Fibroblast of skin of left biceps (primary cell): ENCODE data around the gene SLFN12.
"Not testable (repeated sequence)": the region's sequence is repeated elsewhere in the genome, so short reads cannot be mapped to it uniquely, and the experiment has no call there.

Experiments
- DNase-seq, 2 experiments: peaks; one replicate each; pipeline ENCODE4 v3.0.0-alpha.2; 2013; ENCODE audit warnings: low read depth in 2 of 2

Gene SLFN12

DNA sequence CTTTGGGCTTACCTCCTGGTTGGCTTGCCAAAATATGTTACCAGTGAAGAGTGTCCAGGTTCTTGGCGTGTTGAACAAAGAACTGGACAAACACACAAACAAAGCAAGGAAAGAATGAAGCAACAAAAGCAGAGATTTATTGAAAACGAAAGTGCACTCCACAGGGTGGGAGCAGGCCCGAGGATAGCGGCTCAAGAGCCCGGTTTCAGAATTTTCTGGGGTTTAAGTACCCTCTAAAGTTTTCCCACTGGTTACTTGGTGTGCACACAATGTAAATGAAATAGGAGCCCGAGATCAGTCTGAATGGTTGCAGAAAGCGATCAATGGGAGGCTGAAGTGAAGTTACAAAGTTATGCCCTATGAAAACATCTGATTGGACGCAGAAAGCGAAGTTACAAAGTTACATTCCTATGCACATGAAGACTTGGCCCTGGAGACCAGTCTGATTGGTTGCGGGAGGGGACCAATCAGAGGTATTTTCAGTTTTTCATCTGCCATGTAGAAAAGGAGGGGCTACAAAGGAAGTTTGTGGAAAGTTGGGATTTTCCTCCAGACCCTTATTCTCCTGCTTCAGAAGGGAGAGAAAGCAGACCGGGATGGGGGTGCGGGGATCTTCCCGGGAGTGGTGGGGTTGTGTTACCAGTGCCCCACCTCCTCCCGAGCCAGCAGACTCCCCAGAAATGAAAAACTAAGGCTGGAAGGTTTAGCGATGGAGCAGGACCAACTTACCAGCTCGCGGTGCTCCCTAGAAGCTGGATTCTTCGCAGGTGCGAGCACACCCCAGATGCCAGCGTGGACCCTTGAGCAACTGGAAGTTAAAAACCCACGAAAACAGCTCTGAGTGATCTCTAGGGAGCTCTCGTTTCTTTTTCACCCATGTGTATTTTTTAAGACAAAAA, at the start of gene SLFN12:
TSS of gene SLFN12 (minus strand) at position 325 of the 899 bp plus-strand sequence. CDS start 9,472 bp downstream, outside the sequence.
- DNase-seq = peak; percentile 86 to 90

DNA sequence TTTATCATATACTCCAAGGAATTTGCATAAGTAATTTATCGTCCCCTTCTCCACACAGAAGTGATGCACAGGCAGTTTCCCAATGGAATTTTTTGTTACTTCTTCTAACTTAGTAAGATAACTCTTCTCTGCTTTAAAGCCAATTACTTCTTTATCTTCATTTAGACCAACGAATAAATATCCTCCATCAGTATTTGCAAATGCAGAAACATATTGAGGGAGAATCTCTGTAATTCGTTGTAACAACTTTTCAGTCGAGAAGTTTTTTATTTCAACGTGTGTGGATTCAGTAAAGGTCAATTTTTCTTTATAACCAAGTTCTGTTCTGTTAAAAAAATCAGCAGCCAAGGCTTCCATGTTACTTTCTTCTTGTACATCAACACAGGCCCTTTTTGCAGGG, 47.0 kb upstream of the SLFN12 start:
- DNase-seq = no peak

DNA sequence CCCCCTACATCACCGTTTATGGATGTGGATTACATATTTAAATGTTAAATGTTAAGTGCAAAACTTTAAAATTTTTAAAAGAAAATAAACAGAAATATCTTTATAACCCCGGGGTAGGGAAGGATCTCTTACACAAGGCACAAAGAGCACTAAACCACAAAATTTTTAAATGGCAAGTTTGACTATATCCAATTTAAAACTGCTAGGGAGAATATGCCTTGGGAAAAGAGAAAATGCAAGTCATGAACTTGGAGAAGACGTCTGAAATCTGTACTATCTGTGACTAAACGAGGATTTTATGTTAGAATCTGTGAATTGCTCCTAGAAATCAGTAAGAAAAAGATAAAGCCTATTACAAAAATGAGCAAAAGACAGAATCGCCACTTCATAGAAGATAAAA, 44.9 kb upstream of the SLFN12 start:
- DNase-seq = no peak

DNA sequence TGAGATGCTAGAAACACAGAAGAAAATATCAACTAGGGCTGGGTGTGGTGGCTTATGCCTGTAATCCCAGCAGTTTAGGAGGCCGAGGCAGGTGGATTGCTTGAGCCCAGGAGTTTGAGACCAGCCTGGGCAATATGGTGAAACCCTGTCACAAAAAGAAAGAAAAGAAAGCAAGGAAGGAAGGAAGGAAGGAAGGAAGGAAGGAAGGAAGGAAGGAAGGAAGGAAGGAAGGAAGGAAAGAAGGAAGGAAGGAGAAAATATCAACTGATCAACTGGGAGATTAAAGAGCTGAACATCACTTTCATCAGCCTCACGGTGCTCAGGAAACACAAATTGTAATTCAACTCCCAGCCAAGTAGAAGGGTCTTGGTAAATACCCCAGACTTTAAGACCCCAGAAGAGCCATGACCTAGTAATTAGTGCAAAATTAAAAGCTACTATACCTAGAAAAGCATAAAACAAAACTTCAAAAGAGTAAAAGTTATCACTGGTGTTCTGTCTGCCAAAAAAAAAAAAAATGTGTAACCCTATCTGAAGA, 44.1 kb upstream of the SLFN12 start:
- DNase-seq = no peak

DNA sequence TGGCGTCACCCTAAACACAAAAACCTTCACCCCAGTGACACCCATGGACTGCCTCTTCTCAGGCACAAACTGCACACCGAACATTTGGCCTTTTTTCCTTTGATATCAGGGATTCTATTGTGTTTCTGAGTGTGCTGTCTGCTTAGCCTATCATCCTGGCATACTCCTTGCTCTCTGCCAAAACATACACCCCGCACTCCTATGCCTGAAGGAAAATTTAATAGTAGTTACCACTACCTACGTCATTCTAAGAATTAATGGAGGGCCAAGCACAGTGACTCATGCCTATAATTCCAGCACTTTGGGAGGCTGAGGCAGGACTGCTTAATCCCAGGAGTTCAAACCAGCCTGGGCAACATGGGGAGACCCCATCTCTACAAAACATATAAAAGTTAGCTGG, 36.2 kb upstream of the SLFN12 start:
- no peak for DNase-seq

DNA sequence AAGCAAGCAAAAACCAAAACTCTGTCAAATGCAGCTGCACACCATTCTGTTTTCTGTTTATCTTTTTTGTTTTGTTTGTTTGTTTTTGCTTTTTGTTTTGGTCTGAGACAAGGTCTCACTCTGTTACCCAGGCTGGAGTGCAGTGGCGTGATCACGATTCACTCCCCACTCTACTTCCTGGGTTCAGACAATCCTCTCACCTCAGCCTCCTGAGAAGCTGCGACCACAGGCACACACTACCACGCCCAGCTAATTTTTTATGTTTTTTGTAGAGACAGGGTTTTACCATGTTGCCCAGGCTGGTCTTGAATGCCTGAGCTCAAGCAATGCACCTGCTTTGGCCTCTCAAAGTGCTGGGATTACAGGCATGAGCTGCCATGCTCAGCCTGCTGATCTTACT, 35.5 kb upstream of the SLFN12 start:
- DNase-seq = no peak

DNA sequence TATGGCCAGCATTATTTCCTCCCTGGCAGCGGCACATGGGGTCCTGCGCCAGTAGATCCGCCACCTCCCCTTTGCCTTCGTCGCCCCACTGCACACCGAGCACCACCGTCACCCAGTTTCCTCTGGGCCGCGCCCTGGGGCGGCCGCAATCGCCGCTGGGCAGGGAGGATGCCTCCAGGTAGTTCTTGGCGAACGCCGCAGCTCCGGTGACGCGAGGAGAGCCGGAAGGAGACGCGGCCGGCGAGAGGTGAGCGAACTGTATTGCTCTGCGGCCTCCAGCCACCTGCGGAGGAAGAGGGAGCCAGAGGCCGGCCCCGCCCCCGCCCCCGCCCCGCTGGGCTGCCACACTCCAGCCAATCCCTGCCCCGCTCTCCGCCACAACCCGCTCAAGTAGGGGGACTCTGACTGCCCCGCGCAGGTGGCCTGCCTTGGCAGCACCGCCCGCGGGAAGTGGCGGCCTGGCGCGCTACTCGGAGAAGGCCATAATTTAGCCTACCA, 28.1 kb upstream of the SLFN12 start:
- no peak for DNase-seq

DNA sequence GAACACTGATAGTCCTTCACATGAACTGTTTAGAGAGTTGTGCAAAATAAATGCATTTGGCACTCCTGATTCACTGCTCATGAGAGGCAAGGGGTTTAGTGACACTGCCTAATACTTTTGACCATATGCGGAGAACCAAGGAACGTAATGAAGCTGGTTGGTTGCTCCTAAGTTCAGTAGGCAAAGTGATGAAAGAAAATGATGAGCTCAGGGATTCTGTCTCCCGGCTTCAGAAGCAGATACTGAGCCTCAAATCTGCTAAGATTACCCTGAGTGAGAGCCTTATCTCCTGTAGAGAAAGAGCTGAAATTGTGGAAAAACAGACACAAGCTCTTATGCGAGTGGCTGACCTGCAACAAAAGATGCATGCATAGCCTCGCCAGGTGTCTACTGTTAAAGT, 21.7 kb upstream of the SLFN12 start:
- not testable (repeated sequence) for DNase-seq

DNA sequence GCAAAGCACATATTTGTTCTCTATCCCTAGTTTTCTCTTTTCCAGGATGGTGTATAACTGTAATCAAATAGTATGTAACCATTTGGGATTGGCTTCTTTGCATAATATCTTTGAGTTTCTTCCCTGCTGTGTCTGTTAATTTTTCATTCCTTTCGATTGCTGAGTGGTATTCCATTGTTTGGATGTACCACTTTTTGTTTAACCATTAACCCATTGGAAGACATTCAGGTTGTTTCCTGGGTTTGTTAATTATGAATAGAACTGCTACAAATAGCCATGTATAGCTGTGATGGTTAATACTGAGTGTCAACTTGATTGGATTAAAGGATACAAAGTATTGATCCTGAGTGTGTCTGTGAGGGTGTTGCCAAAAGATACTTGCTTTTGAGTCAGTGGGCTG, 20.9 kb upstream of the SLFN12 start:
- no peak for DNase-seq

DNA sequence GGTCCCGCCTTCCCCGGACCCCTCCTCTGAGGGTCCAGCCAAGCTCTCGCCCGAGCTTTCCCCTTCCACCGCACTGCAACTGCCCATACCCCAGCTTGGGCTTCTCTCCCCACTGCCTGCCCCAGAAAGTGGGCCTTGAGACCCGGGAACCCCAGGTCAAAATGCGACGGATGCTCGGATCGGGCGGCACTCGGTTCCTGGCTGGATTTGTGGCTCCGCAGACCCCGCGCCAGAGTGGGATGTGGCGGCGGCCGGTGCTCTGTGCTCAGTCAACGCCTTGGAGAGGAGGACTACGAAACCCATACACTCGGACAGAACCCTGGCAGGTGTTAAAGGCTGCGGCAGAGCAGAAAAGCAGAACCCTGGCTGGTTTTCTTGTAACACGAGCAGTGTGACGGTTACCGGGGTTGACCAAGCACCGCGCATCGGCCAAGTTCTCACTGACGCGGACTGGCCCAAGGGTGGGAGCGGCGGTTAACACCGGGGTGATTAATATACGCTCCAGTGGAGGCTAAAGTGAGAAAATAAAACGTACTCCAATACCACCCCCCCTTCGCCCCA, 17.2 kb upstream of the SLFN12 start:
- DNase-seq = no peak

DNA sequence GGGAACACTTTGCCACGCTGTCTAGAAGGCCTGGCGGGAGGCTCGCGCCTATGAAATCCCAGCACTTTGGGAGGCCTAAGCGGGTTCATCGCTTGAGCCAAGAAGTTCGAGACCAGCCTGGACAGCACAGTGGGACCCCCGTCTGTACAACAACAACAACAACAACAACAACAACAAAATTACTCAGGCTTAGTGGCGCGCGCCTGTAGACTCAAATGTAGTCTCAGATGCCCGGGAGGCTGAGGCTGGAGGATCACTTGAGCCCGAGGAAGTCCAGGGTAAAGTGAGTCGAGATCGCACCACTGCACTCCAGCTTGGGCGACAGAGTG, 16.6 kb upstream of the SLFN12 start:
- no peak for DNase-seq

DNA sequence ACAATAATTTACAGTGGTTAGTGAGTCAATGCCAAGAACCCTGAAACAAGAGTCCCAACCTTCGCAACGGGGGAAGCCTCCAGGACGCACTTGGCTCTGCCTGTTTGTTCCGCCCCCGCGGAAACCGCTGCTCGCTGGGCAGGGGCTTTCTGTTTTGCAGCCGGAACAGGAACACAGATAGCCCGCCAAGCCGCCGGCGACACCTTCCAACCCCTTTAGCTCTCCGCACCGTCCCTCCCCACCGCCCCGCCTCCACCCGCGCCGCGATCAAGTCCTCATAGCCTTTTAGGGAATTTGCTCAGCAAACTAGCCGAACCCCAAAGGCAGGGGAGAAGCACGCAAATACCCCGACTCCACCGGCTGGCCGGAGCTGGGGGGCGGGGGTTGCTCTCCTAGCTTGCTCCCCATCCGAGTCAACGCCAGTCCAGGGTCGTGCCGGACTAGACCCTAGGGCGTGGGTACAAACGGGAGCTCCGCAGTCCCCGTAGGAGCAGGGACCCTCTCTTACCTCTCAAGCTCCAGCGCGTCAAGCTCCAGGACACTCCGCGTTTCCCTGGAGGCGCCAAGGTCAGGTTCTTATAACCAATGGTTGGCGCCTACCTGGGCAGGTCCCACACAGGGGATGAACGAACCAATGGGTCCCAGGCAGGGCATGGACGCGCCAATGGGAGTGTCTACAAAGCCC, 16.1 kb upstream of the SLFN12 start, which contains the start of gene SLFN13:
TSS of gene SLFN13 (minus strand) at position 553 of the 685 bp plus-strand sequence. CDS start 3,086 bp downstream, outside the sequence.
- no peak for DNase-seq

DNA sequence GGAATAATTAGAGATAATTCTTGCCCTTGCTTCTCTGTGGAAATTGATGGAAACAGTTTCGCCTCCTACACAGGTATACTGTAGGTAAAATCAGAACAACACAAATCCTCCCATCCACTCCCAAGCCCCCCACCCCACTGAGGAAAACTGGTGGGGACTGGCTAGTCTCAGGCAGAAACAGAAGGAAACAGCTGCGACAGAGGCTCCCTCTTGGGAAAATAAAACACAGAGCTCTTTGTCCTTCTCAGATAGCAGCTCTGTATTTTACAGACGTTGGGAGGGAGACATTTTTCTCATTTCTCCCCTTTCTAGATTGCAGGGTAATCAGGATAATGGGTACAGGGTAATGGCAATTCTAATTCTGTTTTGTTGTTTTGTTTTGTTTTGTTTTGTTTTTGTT, 15.2 kb upstream of the SLFN12 start:
- no peak for DNase-seq

DNA sequence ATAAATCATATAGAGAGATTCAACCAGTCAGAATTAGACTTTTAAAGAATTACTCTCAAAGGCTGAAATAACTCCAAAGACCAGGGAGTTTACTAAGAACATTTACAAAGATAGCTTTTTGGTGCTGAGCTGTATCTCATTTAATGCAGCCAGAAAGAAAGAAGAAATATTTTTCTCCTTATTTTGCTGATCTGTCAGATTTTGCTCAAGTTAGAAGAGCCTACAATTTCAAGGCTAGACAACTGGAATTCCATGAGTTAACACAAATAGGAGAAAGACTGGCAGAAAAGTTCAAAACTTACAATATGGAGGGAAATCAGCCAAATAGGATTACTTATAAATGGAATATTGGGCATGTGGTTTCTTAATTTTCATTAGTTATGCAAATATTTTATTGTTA, 6.1 kb upstream of the SLFN12 start:
- DNase-seq = no peak

DNA sequence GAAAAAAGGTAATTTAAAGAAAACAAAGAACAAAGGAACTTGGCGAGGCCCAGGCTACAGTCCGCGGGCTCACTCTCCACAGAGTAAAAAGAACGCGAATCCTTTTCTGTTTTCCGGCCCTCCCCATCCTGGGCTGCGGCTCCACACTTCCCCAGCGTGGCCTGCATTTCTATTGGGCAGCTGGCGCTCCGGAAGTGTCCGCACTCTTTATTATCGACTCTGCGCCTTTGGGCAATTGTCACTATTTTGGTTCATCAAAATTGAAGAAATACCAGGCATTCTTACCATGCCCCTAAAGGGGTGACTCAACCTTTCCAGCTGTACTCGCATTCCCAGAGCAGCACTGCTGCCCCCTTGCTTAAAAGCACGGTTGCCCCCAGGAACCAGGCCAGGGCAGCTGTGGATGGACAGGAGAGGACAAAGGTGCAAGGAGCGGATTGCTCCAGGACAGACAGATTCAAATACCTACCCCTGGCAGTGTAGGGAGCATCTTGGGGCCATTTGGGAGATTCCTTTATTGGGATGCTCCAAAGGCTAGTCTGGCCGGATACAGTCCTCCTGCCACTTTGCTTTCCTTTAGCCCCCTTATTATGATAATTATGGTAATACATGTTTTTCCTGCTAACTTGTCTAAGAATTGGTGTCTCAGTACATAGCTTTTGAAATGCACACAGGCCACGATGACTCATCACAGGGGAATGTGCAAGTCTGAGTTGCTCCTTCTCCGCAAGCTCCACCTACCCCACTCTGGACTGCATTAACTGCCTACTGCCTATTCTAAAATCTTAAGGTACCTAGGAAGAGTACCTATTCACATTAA, 985 bp upstream of the SLFN12 start:
- peak; percentile 98 to 99 for DNase-seq

DNA sequence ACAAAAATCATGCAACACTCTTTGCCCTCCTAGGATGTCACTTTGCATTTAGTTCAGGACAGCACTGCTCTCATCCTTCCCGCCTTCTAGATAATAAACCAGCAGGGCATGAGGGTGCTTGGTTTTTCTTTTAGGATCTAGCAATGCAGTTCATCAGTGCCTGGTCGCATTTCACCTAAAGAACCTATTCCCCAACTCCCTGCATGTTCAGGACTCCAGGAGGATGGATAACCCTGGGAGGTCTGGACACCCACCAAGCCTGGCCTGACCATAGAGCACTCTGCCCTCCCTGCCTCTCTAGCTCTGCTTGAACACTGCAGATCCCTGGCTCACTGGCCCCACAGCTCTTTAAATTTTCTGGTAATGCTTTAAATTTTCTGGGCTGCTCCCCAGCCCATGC, 2.6 kb downstream of the SLFN12 start:
- DNase-seq = no peak

DNA sequence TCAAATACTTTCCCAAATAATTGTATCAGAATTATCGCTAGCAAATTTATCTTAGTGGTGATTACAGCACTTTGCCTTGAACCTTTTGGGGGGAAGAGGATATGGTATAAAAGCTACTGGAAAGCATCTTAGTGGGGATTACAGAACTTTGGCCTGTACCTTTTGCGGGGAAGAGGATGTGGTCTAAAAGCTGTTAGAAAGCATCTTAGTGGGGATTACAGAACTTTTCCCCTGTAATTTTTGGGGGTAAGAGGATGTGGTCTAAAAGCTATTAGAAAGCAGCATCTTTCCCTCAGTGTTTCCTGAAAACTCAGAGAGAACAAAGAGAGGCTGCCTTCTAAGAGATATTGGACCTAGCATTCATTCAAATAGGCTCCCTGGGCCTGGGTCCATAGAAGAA, 4.1 kb downstream of the SLFN12 start:
- no peak for DNase-seq

DNA sequence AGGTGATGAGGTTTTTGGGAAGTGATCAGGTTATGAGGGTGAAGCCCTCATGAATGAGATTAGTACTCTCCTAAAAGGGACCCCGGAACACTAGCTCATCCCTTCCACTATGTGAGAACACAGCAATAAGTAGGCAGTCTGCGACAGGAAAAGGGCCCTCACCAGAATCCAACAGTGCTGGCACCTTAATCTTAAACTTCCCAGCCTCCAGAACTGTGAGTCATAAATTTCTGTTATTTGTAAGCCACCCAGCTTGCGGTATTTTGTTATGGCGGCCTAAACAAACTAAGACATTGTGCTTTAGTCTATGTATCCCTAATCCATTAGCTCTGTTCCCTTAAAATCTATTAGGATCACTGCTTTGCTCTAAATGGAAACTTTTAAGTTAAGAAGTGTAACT, 8.5 kb downstream of the SLFN12 start:
- no peak for DNase-seq

DNA sequence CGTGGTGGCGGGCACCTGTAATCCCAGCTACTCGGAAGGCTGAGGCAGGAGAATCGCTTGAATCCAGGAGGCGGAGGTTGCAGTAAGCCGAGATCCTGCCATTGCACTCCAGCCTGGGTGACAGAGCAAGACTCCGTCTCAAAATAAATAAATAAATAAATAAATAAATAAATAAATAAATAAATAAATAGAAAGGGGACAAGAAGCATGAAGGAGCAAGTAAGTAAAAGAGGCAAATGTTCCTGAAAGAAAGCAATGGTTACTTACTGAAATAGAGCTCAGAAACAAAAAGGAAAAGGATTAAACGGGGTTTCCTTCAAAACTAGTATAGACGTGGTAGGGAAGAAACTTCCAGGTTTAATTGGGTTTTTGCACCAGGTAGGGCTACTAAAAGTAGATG, 11.2 kb downstream of the SLFN12 start:
- not testable (repeated sequence) for DNase-seq

DNA sequence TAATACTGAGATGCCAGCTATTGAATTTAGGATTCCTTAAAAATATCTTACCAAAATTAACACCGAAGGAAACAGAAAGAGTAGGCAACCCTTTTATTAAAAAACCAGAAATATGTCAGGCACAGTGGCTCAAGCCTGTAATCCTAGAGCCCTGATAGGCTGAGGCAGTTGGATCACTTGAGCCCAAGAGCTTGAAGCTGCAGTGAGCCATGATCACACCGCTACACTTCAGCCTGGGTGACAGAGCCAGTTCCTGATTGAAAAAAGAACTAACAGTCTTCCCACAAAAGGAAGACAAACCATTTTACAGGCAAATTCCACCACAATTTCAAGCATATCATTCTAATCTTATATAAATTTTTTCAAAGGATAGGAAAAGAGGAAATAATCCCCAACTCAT, 15.6 kb downstream of the SLFN12 start:
- DNase-seq = no peak

DNA sequence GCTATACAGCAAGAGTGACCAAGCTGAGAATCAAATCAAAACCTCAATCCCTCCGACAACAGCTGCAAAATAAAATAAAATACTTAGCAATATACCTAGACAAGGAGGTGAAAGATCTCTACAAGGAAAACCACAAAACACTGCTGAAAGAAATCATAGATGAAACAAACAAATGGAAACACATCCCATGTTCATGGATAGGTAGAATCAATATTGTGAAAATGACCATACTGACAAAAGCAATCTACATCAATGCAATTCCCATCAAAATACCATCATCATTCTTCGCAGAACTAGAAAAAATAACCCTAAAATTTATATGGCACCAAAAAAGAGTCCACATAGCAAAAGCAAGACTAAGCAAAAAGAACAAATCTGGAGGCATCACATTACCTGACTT, 17.6 kb downstream of the SLFN12 start:
- not testable (repeated sequence) for DNase-seq

DNA sequence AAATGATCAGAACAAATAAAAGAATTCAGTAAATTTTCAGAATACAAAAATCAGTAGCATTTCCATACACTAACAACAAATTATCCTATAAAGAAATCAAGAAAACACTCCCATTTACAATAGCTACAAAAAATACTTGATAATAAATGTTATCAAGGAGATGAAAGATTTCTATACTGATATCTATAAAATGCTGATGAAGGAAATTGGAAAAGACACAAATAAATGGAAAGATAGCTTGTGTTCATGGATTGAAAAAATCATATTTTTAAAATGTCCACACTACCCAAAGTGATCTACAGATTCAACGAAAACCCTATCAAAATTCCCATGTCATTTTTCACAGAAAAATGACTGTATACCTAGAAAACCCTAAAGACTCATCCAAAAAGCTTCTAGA, 18.1 kb downstream of the SLFN12 start:
- no peak for DNase-seq
